K562 (cell line): ENCODE results near the gene AAMP. TPM values are rescaled to one million over a fixed set of nuclear protein-coding genes. Genes with fewer than 3 reads are reported as not detected.
A peak's percentile ranks its signal among the peaks of the same experiment; 100 is the strongest.

Source experiments
- ASH1L ChIP-seq: fragments of 450-650 bp; IDR thresholded peaks from 2 replicates; pipeline ENCODE4 v1.6.1; 2018; ENCODE audit warnings: borderline replicate concordance, mild to moderate bottlenecking, low read depth; ENCODE audit not compliant: partially characterized antibody
- BRCA1 ChIP-seq, 2 experiments: fragments of 450-650 bp in 1 of 2; sonication (generic) in 1 of 2; formaldehyde crosslinking in 1 of 2; IDR thresholded peaks; 2 replicates each; pipeline versions ENCODE4 v1.5.0 to v1.6.1; 2017 to 2020; ENCODE audit warnings: mild to moderate bottlenecking in 1 of 2, missing genetic modification reagents in 1 of 2
- ELF4 ChIP-seq: fragments of 450-650 bp; formaldehyde crosslinking; IDR thresholded peaks from 2 replicates; pipeline ENCODE4 v1.4.0; 2022; ENCODE audit warnings: missing genetic modification characterization
- HOMEZ ChIP-seq: fragments of 250-450 bp; sonication (Bioruptor Pico); IDR thresholded peaks from 2 replicates; pipeline ENCODE4 v1.4.0; 2020; ENCODE audit warnings: mild to moderate bottlenecking, moderate library complexity
- IRF9 ChIP-seq: fragments of 450-650 bp; IDR thresholded peaks from 2 replicates; pipeline ENCODE4 v1.6.1; 2016; ENCODE audit warnings: missing biosample characterization, missing genetic modification characterization
- MEIS2 ChIP-seq: fragments of 450-650 bp; IDR thresholded peaks from 2 replicates; pipeline ENCODE4 v1.6.1; 2014; ENCODE audit warnings: mild to moderate bottlenecking; ENCODE audit not compliant: partially characterized antibody
- NEUROD1 ChIP-seq: fragments of 150-350 bp; IDR thresholded peaks from 2 replicates; pipeline ENCODE4 v1.6.1; 2014; ENCODE audit warnings: borderline replicate concordance, low read length, low read depth; ENCODE audit not compliant: partially characterized antibody
- POLR2AphosphoS5 ChIP-seq: IDR thresholded peaks from 2 replicates; pipeline ENCODE4 v1.6.1; 2011; ENCODE audit warnings: mild to moderate bottlenecking, low read depth, low read length, moderate library complexity; ENCODE audit not compliant: control insufficient read depth, insufficient read depth
- RBM39 ChIP-seq: fragments of 200-400 bp; formaldehyde crosslinking; optimal IDR thresholded peaks from 2 replicates; pipeline ENCODE3; 2018; ENCODE audit warnings: low read depth, low read length
- RHOXF2B ChIP-seq: fragments of 250-450 bp; sonication (Bioruptor Pico); conservative IDR thresholded peaks from 2 replicates; pipeline ENCODE4 v1.5.1; 2021
- SAP30 ChIP-seq: fragments of 200-600 bp; sonication (generic); IDR thresholded peaks from 2 replicates; pipeline ENCODE4 v1.6.1; 2012; ENCODE audit warnings: borderline replicate concordance, low read depth, mild to moderate bottlenecking, moderate library complexity, low read length, control low read depth, inconsistent platforms; ENCODE audit not compliant: insufficient read depth, poor library complexity, severe bottlenecking
- SIX5 ChIP-seq, 2 experiments: IDR thresholded peaks; 2 replicates each; pipeline ENCODE4 v1.6.1; 2011; ENCODE audit warnings: low read length in 2 of 2, borderline replicate concordance in 1 of 2, low read depth in 1 of 2, mild to moderate bottlenecking in 1 of 2, moderate library complexity in 1 of 2; ENCODE audit not compliant: insufficient read depth in 1 of 2
- SMARCE1 ChIP-seq: fragments of 450-650 bp; IDR thresholded peaks from 2 replicates; pipeline ENCODE4 v1.7.1; 2016; ENCODE audit warnings: mild to moderate bottlenecking
- TBP ChIP-seq: optimal IDR thresholded peaks from 2 replicates; pipeline ENCODE3; 2011; ENCODE audit warnings: low read depth, low read length, improper control_type of control experiment
- TCF7L2 ChIP-seq: fragments of 150-350 bp; IDR thresholded peaks from 2 replicates; pipeline ENCODE4 v1.6.1; 2016; ENCODE audit warnings: low read depth, mild to moderate bottlenecking, low read length, moderate library complexity
- ZBTB11 ChIP-seq, 3 experiments: fragments of 200-800 bp in 1 of 3; fragments of 250-450 bp in 1 of 3; fragments of 450-650 bp in 1 of 3; sonication (Bioruptor Pico) in 1 of 3; sonication (Bioruptor generic) in 1 of 3; formaldehyde crosslinking in 1 of 3; IDR thresholded peaks; 2 replicates each; pipeline versions ENCODE4 v1.6.1 to v1.8.0; 2016 to 2022; ENCODE audit warnings: mild to moderate bottlenecking in 2 of 3, missing genetic modification characterization in 2 of 3, missing compliant biosample characterization in 1 of 3, moderate library complexity in 1 of 3
- ZNF639 ChIP-seq, 2 experiments: fragments of 200-800 bp in 1 of 2; sonication (Bioruptor generic) in 1 of 2; sonication (generic) in 1 of 2; formaldehyde crosslinking in 1 of 2; IDR thresholded peaks in 1 of 2; conservative IDR thresholded peaks in 1 of 2; 2 replicates each; pipeline versions ENCODE4 v1.5.0 to v1.6.1; 2016 to 2020; ENCODE audit warnings: missing compliant biosample characterization in 1 of 2, missing genetic modification characterization in 1 of 2, missing genetic modification reagents in 1 of 2
- polyA plus RNA-seq, 8 experiments: library from polyadenylated mRNA; depleted of rRNA in 4 of 8; stranded (reverse) in 5 of 8; unstranded in 3 of 8; fragments of >200 nt; fragmentation: Nextera tagmentation in 2 of 8; fragmentation: Illumina TruSeq in 1 of 8; extraction: Ambion mirVana in 2 of 8; extraction: Trizol in 1 of 8; gene quantifications; 2 replicates each; pipeline versions ENCODE4 v1.2.1 to v1.2.3, GENCODE V29; 2011 to 2014; ENCODE audit warnings: inconsistent platforms in 1 of 8, missing spikeins in 1 of 8
- total RNA-seq, 7 experiments: library from RNA; depleted of rRNA in 6 of 7; stranded (reverse); fragments of >200 nt in 6 of 7; fragmentation: Illumina TruSeq in 2 of 7; extraction: Trizol in 2 of 7; gene quantifications; 2 replicates each; pipeline versions ENCODE4 v1.2.1 to v1.2.3, GENCODE V29; 2011 to 2021; ENCODE audit warnings: low replicate concordance in 1 of 7

Gene AAMP
- total and polyA plus RNA-seq, 9 of the 15 experiments (the other 6 are each of a cell fraction or from before 2014, with no cell fraction given): 5.7 to 197 (median 94.1) TPM

GRCh38 chr2:218269900-218270720 is at the start of gene AAMP, which contains the start of gene PNKD (continued):
- TF ChIP-seq POLR2AphosphoS5 (peak; percentile 58; the same call in 1 of the 2 replicates), IRF9 (no peak), BRCA1 (IDR thresholded peaks at IDR 0.05) (no peak), BRCA1 (CRISPR knock-in tag; IDR thresholded peaks at IDR 0.05) (no peak), ELF4 (CRISPR knock-in tag) (no peak), SMARCE1 (no peak), ZBTB11 (CRISPR knock-in tag; IDR thresholded peaks at IDR 0.05) (peak in 1 of 3 experiments; percentile 87; a peak in 2 of 6 replicates), SAP30 (peak; percentile 49), TBP (no peak), TCF7L2 (no peak), NEUROD1 (peak; percentile 85), ZNF639 (CRISPR knock-in tag; conservative IDR thresholded peaks at IDR 0.05 in 1 of 2, IDR thresholded peaks at IDR 0.05 in 1 of 2) (peak in 1 of 2 experiments; percentile 90; a peak in 2 of 4 replicates), ASH1L (peak; percentile 94), MEIS2 (no peak), HOMEZ (CRISPR knock-in tag) (no peak), RBM39 (no peak), SIX5 (IDR thresholded peaks at IDR 0.05; ENCODE audit: borderline replicate concordance in 1 of 2, insufficient read depth in 1 of 2, low read depth in 1 of 2, low read length in 2 of 2) (peak; percentile 95 to 98), RHOXF2B (CRISPR knock-in tag) (no peak)
